Kidney (tissue), 14 donors: ENCODE data around the gene CACNB2. TPM values are rescaled to one million over a fixed set of nuclear protein-coding genes. Genes with fewer than 3 reads are reported as not detected.

Experiments
- DNase-seq, 5 donors: peaks; one replicate each; pipeline ENCODE4 v3.0.0-alpha.2; 2013 to 2020
- FAIRE-seq: peaks from 2 replicates; lab custom pipeline; 2012; peaks lifted over from hg19 to GRCh38; lab: Jason Lieb, UNC
- H3K27ac ChIP-seq, 2 donors: one replicate each; pipeline ENCODE4 v1.7.0; 2013; ENCODE audit warnings: low read depth in 2 of 2, low read length in 2 of 2, inconsistent platforms in 1 of 2
- H3K27me3 ChIP-seq: one replicate; pipeline ENCODE4 v1.7.1; 2013; ENCODE audit warnings: low read length, inconsistent platforms; ENCODE audit not compliant: control insufficient read depth, insufficient read depth
- H3K36me3 ChIP-seq, 3 donors: one replicate each; pipeline versions ENCODE4 v1.7.0 to v1.7.1; 2013; ENCODE audit warnings: low read length in 3 of 3, control low read depth in 1 of 3, inconsistent platforms in 1 of 3; ENCODE audit not compliant: insufficient read depth in 3 of 3, control insufficient read depth in 2 of 3
- H3K4me1 ChIP-seq, 3 donors: one replicate each; pipeline versions ENCODE4 v1.7.0 to v1.7.1; 2013; ENCODE audit warnings: low read length in 3 of 3, inconsistent platforms in 1 of 3, low read depth in 1 of 3; ENCODE audit not compliant: control insufficient read depth in 2 of 3, insufficient read depth in 2 of 3
- H3K4me3 ChIP-seq, 3 donors: one replicate each; pipeline versions ENCODE4 v1.7.0 to v1.8.1; 2013; ENCODE audit warnings: low read length in 3 of 3, control low read depth in 1 of 3, inconsistent platforms in 1 of 3
- H3K9ac ChIP-seq, 3 donors: one replicate each; pipeline versions ENCODE4 v1.7.0 to v1.7.1; 2013; ENCODE audit warnings: low read length in 3 of 3, control low read depth in 1 of 3, inconsistent platforms in 1 of 3
- H3K9me3 ChIP-seq, 3 donors: one replicate each; pipeline versions ENCODE4 v1.7.0 to v1.7.1; 2013; ENCODE audit warnings: low read length in 3 of 3, control low read depth in 1 of 3, inconsistent platforms in 1 of 3; ENCODE audit not compliant: control insufficient read depth in 2 of 3, insufficient read depth in 1 of 3
- intact Hi-C: fragments of 100-400 bp; cut with DNase I; formaldehyde crosslinking; loops from one replicate; pipeline ENCODE4 v1.11.1; 2022
- polyA plus RNA-seq: library from polyadenylated mRNA; stranded (reverse); fragments of 350-450 nt; fragmentation: Illumina TruSeq; extraction: RNeasy Lipid Tissue Mini Kit (QIAGEN cat#74804); gene quantifications from one replicate; pipeline ENCODE4 v1.2.3, GENCODE V29; 2014; ENCODE audit warnings: low read depth, low replicate concordance; ENCODE audit not compliant: insufficient read depth
- total RNA-seq: library from RNA; stranded (reverse); fragmentation: NEBNext Ultra II Directional; extraction: Animal tissue kit (Norgen Biotek cat#: 25700); gene quantifications from one replicate; pipeline ENCODE4 v1.2.1, GENCODE V29; 2021
- TF ChIP-seq, protein P1 (sequence below): IDR thresholded peaks from 3 replicates; pipeline ENCODE4 v1.5.1; 2012; ENCODE audit warnings: mild to moderate bottlenecking, moderate library complexity, borderline replicate concordance; ENCODE audit not compliant: insufficient read depth; ENCODE audit errors: extremely low read depth
- donor health status: control.
- donor health status: control.
- donor health status: control.
- donor health status: control.
- donor health status: control.
- donor health status: DM: yes; HTN: yes; CAD: no.
- donor health status: Normal renal cell carcinoma (clear cell type).

The CACNB2 gene
- total and polyA plus RNA-seq, 2 donors from 2014 or later, result 2.8 TPM

DNA sequence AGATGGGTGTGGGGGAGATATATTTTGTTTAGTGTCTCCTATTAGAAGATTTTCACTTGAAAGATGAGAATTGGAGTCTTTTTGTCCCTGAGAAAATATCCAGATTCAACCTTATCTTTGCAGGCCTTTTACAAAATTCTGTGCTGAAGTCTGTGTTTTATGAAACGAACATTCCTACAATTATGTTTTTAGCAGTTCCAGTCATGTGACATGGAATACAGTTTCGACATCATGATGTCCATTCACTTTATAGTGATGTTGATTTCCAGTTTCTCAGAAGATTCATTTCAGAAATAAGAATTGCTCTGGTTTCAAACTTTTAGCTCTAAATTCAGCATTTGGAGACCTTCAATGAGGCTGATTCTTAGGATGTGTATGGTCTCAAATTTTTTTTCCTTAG lies 54.4 kb downstream of the CACNB2 start:
- Histone ChIP-seq H3K9ac (no peak overlapping the region), H3K9me3 (no peaks in the 10 kb centered on the region), H3K36me3 (no peaks in the 10 kb centered on the region), H3K27me3 (no peaks in the 10 kb centered on the region), H3K4me1 (no peaks in the 10 kb centered on the region), H3K27ac (no peak overlapping the region), H3K4me3 (no peak overlapping the region)
- TF ChIP-seq, protein P1, sequence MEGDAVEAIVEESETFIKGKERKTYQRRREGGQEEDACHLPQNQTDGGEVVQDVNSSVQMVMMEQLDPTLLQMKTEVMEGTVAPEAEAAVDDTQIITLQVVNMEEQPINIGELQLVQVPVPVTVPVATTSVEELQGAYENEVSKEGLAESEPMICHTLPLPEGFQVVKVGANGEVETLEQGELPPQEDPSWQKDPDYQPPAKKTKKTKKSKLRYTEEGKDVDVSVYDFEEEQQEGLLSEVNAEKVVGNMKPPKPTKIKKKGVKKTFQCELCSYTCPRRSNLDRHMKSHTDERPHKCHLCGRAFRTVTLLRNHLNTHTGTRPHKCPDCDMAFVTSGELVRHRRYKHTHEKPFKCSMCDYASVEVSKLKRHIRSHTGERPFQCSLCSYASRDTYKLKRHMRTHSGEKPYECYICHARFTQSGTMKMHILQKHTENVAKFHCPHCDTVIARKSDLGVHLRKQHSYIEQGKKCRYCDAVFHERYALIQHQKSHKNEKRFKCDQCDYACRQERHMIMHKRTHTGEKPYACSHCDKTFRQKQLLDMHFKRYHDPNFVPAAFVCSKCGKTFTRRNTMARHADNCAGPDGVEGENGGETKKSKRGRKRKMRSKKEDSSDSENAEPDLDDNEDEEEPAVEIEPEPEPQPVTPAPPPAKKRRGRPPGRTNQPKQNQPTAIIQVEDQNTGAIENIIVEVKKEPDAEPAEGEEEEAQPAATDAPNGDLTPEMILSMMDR, result no peak
- FAIRE-seq, result no peak
- intact Hi-C loops, result no loop called here
- DNase-seq, result no peak

- Histone ChIP-seq H3K27me3 (no peaks in the 10 kb centered on the region), H3K27ac (no peak overlapping the region), H3K4me3 (no peak overlapping the region), H3K9ac (no peak overlapping the region), H3K4me1 (no peaks in the 10 kb centered on the region), H3K36me3 (no peaks in the 10 kb centered on the region), H3K9me3 (no peaks in the 10 kb centered on the region)
- intact Hi-C loops, result no loop called here
- DNase-seq (no peak), FAIRE-seq (no peak)
- TF ChIP-seq, protein P1, result no peak
These were observed 55.0 kb downstream of the CACNB2 start for GRCh38 chr10:18195060-18195799.

GRCh38 chr10:18196806-18197550 lies 56.8 kb downstream of the CACNB2 start:
- Histone ChIP-seq H3K36me3 (no peaks in the 10 kb centered on the region), H3K4me3 (no peak overlapping the region), H3K27ac (no peak overlapping the region), H3K4me1 (no peaks in the 10 kb centered on the region), H3K27me3 (no peaks in the 10 kb centered on the region), H3K9ac (no peak overlapping the region), H3K9me3 (no peaks in the 10 kb centered on the region)
- TF ChIP-seq, protein P1, result no peak
- DNase-seq, result no peak
- intact Hi-C loops, result no loop called here
- no peak for FAIRE-seq
